GM13977 (cell line): ENCODE data around the gene RAX2.

Source experiments
- DNase-seq: peaks from one replicate; pipeline ENCODE4 v3.0.0; 2012; ENCODE audit warnings: low spot score
- CTCF ChIP-seq: IDR thresholded peaks from 2 replicates; pipeline ENCODE4 v1.5.1; 2012; ENCODE audit warnings: mild to moderate bottlenecking, control low read depth; ENCODE audit not compliant: insufficient read depth; ENCODE audit errors: extremely low read depth, missing control alignments
- in situ Hi-C: fragments of 300-500 bp; cut with MboI; formaldehyde crosslinking; loops from one replicate; pipeline ENCODE4 v1.12.0; 2022; ENCODE audit warnings: low sequenced_read_pairs, low pct_unique_long_range_greater_than_20kb, mixed read lengths, inconsistent platforms; ENCODE audit not compliant: unreplicated experiment

Gene RAX2

GRCh38 chr19:3773814-3774515, 1.9 kb upstream of the RAX2 start:
- DNase-seq, result no peak
- no peak for TF ChIP-seq CTCF
- in situ Hi-C loops, result no loop called here

GRCh38 chr19:3771000-3771905, 775 bp downstream of the RAX2 start:
- in situ Hi-C loops, result no loop called here
- no peak for DNase-seq
- no peak for TF ChIP-seq CTCF

GRCh38 chr19:3770136-3770999, 1.7 kb downstream of the RAX2 start:
- DNase-seq, result no peak
- no peak for TF ChIP-seq CTCF
- in situ Hi-C loops, result no loop called here

- in situ Hi-C loops, result no loop called here
- no peak for DNase-seq
- TF ChIP-seq CTCF, result no peak
These were observed 2.5 kb downstream of the RAX2 start for GRCh38 chr19:3769494-3769893.

DNA sequence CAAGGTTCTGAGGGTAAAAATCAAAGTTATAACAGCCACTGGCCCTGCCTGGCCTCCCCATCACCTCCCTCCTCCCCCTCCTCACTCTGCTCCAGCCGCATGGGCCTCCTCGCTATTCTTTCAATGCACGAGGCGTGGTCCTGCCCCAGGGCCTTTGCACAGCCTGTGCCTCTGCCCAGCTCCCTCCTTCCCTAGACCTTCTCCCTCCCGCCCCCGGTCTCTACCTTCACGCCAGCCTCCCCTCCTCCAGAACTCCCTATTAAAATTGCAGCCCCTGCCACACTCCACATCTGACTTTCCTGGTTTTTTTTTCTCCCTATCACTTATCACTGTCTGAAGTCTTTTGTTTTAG, 3.3 kb downstream of the RAX2 start:
- in situ Hi-C loops, result no loop called here
- no peak for TF ChIP-seq CTCF
- DNase-seq, result no peak

DNA sequence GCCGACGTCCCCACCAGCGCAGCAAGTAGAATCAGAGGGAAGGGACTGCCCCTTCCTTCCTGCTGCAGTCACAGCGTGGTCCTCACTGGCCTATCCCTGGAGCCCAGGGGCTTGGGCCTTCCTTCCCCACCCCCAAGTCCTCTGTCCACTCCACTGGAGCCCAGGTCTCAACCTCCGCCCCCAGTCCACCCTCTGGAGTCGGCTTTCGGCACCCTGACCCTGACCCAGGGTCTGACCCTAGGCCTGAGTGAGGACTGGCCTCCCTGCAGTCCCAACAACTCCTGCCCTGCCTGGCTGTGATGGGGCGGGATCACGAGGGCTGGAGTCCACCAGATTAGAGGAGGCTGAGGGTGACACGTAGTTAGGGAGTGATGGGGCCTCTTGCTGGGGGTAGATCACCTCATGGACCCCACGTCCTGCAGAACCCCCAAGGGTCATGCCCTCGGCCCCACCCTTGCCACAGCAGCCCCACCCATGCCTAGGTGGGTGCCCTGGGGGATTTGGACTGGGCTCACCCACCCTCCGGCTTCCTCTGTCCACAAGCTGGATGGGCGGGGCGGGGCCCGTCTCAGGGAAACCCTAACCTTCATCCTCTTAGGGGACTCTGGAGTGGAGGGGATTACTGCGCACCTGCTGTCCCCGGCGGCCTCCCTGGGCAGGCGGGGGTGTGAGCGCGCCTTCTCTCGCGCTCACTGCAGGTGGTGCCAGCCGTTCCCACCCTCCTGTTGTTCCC, 3.8 kb downstream of the RAX2 start:
- in situ Hi-C loops, result no loop called here
- TF ChIP-seq CTCF, result no peak
- no peak for DNase-seq
